Measurements from ENCODE around the gene CYB561.

The CYB561 gene

DNA sequence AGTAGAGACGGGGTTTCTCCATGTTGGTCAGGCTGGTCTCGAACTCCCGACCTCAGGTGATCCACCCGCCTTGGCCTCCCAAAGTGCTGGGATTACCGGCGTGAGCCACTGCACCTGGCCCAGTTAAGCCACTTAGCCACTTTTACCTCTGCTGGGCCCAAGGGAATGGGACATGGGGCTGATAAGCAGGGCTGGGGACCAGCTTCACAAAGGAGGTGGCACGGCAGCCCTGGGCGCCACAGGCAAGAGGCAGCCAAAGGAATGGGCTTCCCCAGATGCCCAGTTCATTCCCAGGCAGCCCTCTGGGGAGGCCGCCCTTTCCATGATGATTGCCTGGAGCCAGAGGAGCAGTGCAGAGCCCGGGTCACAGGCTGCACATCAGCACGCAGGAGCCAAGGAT is 5.0 kb upstream of the CYB561 start:
- DNase-seq (ENCODE audit: low spot score), result no peak

DNA sequence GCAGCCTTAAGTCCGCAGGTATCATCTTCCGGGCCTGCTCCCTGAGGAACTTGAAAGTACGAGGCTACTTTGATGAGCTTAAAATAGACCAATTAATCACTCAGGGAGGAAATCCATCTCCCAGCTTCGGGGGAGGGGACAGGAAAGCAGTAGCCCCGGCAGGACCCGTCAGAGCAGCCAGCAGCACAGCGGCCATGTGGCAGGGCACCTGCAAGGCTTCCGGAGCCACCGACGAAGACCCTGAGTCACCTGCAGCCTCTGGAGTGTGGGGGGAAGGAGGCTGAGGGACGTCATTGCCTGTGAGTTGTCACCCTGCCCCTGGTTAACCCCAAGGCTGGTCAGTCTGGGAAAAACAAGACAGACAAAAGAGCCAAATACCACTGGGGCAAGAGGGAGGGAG is 4.4 kb upstream of the CYB561 start:
- peak; percentile 15 for DNase-seq (ENCODE audit: low spot score)

DNA sequence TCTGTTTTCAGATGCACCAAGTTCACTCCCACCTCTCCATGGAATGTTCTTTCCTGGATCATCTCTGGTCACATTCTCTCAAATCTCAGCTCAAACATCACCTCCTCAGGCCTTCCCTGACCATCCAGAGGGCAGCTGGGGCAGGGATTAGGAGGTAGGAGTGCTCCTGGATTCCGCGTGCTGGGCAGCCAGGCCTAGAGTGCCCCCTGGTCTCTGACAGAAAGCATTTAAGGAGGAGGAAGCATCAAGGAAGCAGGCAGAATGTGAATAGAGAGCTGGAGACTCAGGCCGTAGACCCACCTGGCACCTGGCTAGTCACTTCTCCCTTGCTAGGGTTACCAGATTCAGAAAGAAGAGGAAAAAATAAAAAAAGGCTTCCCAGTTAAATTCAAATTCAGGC is 2.5 kb upstream of the CYB561 start:
- DNase-seq (ENCODE audit: low spot score), result no peak

DNA sequence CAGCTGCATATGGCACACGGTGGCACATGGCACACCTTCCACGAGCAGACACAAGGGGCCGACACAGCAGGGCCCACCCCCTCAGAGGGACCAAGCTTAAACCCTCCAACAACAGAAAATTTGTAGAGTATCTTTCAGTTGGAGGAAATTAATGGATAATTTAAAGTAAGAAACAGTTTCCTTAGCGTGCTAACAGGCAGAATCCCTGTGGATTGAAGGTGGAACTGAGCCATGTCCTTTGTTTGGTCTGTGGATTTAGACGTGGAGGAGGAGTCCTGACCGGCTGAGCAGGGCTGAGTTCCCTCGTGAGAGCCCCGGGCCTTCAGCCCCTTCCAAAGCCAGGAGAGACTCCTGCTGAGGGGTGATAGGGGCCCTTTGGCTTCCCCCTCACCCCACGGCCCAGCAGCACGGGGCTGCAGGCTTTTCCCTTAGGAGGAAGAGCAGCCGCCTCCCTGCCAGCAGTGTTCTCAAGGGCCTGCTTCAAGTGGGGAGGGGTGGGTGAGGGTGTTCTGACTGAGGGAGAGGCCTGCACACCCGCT is 1.4 kb upstream of the CYB561 start:
- DNase-seq (ENCODE audit: low spot score), result no peak

DNA sequence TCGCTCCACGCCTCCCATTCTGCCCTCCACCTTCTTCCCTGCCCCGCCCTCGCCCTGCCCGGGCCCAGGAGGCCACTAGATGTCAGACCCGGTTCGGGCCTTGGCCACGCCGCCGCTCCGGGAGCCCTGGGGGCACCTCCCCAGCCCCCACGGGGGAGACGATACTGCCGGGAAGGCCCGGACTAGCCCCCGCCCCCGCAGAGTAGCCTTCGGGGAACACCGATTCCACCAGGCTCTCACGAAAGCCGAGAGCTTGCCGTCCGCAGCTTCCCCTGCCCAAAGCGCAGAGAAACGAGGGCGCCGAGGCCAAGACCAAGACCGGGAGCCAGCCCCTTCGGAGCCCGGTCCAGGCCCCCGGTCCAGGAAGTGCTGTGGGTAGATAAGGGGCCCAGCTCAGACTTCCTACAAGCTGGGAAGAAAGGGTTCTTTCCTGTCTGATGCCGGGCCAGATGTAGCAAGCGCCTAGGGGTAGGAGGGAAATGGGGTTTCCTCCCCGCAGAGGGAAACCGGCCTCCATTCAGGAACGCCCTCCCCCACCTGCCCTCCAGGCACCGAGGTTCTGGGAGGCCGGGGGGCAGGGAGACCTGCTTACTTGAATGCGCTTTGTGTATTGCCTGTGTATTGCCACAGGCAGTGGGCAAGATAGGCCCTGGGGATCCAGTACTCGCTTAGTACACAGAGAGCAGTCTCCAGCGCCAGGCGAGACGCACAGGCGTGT is 806 bp upstream of the CYB561 start:
- DNase-seq (ENCODE audit: low spot score), result peak; percentile 36

DNA sequence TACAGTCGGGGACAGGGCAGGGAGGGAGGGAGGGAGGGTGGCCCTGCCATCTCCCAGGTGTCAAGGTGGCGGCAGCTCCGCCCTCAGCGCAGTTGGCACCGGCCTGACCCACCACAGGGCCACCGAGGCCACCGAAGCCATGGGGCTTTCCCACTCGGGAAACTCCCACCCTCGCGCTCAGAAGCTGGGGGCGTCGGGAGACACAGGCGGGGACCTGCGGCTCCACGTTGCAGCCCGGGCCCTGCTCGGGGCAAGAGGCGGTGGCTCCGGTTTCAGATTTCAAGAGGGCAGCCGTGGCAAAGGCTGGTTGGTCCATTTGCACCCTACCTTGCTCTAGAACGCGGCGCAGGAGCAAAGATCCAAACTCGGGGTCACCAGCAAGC is 544 bp downstream of the CYB561 start:
- peak; percentile 39 for DNase-seq (ENCODE audit: low spot score)

DNA sequence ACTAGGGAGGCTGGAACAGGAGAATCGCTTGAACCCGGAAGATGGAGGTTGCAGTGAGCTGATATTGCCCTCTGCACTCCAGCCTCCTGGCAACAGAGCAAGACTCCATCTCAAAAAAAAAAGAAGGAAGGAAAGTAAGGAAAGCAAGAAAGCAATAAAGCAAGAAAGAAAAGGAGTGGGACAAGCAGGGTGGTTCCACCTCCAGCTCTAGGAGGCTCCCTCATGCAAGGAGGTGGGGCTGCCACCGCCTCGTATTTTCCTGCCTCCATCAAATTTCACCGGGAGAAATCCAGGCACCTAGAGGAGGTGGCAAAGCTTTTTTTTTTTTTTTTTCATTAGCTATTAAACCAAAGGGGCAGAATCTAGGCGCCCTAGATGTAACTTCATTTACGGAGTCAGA is 1.0 kb downstream of the CYB561 start:
- DNase-seq (ENCODE audit: low spot score), result no peak

GRCh38 chr17:63444457-63444856 is 1.6 kb downstream of the CYB561 start:
- DNase-seq (ENCODE audit: low spot score), result no peak

GRCh38 chr17:63443053-63443452 is 3.1 kb downstream of the CYB561 start:
- no peak for DNase-seq (ENCODE audit: low spot score)

GRCh38 chr17:63442549-63443035 is 3.5 kb downstream of the CYB561 start:
- DNase-seq (ENCODE audit: low spot score), result no peak

- DNase-seq (ENCODE audit: low spot score), result no peak
Measured at GRCh38 chr17:63442074-63442473, 4.0 kb downstream of the CYB561 start.

- no peak for DNase-seq (ENCODE audit: low spot score)
Measured at GRCh38 chr17:63441654-63442053, 4.5 kb downstream of the CYB561 start.

DNA sequence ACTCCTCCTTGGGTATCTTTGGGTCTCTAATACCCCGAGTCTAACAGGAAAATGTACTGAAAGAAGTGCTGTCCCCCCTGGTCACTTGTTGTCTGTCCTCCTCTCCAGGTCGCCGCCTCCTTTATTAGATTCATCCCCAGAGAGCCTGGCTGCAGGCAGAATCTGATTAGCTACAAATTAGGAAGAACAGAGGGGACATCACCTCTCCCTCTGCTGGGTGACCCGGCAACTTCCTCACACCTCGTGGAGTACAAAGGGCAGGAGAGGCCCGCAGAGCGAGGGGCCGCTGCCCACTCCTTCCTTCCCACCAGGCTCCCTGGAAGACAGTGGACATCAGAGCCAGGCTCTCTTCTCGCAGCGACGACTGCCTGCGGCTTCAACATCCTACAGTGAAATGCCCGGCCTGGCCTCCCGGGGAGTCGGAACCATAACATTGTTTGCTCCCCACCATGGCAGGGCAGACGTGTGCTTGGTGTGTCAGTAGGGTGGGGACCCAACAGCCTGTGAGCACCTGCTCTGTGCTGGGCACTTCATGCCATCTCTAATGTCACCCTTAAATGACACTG is 5.3 kb downstream of the CYB561 start:
- no peak for DNase-seq (ENCODE audit: low spot score)

- DNase-seq (ENCODE audit: low spot score), result peak; percentile 63
Measured at GRCh38 chr17:63440127-63440769, 5.9 kb downstream of the CYB561 start.

DNA sequence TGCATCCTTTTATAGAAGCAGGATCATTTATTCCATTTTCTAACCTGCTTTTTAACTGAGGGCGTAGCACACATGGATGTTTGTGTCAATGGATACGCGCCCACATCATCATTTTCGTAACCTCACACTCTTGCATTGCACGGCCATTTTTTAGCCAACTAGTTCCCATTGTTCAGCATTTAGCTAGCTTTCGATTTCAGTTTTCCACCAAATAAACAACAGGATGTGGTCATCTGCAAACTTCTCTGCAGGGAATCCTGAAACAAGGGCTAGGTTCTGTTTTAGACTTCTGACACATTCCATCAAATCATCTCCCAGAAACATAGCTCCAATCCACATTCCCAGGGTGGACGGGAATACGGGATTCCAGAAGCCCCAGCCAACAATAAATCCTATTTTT is 6.4 kb downstream of the CYB561 start:
- peak; percentile 59 for DNase-seq (ENCODE audit: low spot score)

DNA sequence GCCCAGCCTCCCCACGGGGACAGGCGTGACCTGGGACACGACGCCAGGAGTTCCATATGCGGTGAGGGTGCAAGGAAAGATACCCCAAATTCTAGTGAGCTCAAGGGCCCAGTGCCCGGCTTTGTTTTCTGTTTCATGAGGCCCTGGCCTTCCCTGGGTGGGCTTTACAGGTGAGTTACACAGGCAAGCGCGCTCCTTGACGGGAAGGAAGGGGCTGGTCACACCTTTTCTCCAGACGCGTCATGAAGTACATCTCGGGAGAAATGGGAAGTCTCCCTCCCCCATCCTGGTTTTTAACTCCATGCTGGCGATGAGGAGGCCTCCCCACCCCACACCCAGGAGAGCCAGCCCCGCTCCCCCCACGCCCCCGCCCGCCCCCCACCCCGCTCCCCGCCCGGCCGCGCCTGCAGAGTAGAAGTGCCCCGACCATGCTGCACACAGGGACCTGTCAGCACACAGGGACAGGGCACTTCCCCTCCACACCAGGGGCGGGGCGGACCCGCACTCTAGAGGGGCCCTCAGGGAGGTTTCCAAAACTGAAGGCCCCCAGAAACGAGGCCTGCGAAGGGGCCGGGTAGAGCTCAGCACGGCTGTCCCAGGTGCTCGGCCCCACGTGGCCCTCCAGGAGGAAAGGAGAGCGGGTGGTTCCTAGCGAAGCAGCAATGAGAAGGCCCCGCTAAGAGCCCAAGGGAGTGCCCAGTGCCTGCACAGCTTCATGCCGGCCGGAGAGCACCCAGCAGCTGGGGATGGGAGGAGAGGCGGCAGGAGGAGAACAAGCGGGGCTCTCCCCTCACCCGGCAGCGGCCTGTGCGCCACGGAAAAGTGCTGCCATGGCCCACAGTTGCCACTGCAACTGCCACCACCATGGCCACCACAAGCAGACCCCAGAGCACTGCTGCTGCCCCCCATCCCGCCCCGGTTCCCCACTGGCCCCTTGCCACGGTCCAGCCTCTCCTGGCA is 7.7 kb downstream of the CYB561 start:
- DNase-seq (ENCODE audit: low spot score), result no peak

DNA sequence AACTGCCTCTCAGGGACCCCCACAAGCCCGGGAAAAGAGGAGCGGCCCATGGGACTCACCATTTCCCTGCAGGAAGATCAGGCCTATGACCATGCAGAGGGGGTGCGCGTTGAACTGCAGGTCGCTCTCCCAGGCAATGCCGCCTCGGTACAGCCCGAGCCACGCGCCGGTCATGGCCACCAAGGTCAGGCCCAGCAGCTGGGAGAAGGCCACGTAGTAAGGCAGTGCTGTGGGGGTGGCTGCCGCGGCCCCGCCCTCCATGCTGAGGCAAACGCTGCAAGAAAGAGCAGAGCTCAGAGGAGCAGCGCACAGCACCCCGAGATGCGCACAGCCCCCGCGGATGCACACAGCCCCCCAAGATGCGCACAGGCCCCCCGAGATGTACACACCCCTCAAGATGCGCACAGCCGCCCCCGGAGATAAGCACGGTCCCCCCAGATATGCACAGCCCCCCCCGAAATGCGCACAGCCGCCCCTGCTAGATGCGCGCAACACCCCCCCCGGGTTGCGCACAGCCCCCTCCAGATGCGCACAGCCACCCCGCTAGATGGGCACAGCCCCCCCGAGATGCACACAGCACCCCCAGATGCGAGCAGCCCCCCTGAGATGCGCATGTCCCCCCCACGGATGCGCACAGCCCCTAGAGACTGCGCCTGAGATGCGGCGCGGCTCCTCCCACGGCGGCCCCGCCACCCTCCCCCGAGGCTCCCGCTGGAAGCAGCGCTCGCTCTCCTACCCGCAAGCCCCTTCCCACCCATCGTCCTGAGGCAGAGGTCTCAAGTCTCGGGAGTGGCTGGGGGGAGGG is 8.6 kb downstream of the CYB561 start:
- no peak for DNase-seq (ENCODE audit: low spot score)

DNA sequence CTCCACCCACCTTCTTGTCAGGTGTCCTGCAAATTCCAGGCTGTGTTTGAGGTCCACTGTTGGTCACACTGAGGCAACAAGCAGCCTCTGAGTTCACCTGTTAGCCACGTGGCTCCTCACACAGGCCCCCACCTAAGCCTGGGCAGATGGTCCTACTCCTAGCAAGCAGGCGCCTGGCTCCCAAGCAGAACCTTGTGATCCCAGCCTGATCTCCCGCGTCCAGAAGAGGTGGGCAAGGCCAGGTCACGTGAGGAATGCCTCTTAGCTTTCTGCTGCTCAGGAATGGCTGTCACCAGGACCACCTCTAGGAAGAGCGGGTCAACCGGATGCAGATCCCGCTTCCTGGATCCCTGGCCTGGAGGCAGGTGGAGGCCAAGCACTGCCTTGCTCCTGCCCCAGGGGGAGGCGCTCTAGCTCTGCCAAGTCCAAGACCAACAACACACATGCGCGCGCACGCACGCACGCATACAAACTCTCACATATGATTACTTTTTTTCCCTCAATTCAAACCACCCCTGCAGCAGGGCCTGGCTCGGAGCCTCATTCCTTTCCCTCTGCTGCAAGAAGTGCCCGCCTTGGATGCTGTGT is 9.5 kb downstream of the CYB561 start:
- DNase-seq (ENCODE audit: low spot score), result no peak

GRCh38 chr17:63435681-63436522 is 10.2 kb downstream of the CYB561 start:
- no peak for DNase-seq (ENCODE audit: low spot score)
